Endothelial cell of coronary artery (primary cell): ENCODE measurements around the gene CA9. TPM values are rescaled to one million over a fixed set of nuclear protein-coding genes. Genes with fewer than 3 reads are reported as not detected.

Experiments
- total RNA-seq: library from RNA; depleted of rRNA; stranded (reverse); fragments of >200 nt; gene quantifications from 2 replicates; pipeline ENCODE4 v1.2.3, GENCODE V29; 2014

Gene CA9
- 0.19 TPM in 1 of 2 replicates, not detected in the other for total RNA-seq

GRCh38 chr9:35673132-35674024 lies at the start of gene CA9:
CA9 (plus strand) TSS chr9:35673928; CDS start chr9:35673960, 32 bp downstream.

GRCh38 chr9:35650341-35651158 lies 23.2 kb upstream of the CA9 start, which contains the start of gene SIT1:
SIT1 (minus strand) TSS chr9:35650931; CDS start chr9:35650853, 78 bp downstream.

GRCh38 chr9:35657546-35658136 lies 16.1 kb upstream of the CA9 start, which contains the start of gene RMRP:
RMRP (minus strand) TSS chr9:35658019.

GRCh38 chr9:35658137-35658967 lies 15.4 kb upstream of the CA9 start, which contains the start of gene CCDC107:
CCDC107 (plus strand) TSS chr9:35658292; CDS start chr9:35658380, 88 bp downstream.

GRCh38 chr9:35664531-35665470 lies 8.9 kb upstream of the CA9 start, which contains the start of gene ARHGEF39:
ARHGEF39 (minus strand) TSS chr9:35665195; CDS start chr9:35665169, 26 bp downstream.

GRCh38 chr9:35689542-35690293 lies 16.0 kb downstream of the CA9 start, which contains the start of gene TPM2:
TPM2 (minus strand) TSS chr9:35689925; CDS start chr9:35689817, 108 bp downstream.

Other genes starting within 250 kb of the CA9 start
- gene RUSC2, start 183.8 kb upstream of the CA9 start, total RNA-seq, result 10.3 and 19.7 TPM in 2 replicates
- gene TESK1, start 68.7 kb upstream of the CA9 start, total RNA-seq, result 4.0 and 8.4 TPM in 2 replicates
- not detected in 2 replicates for gene CD72, start 55.5 kb upstream of the CA9 start, total RNA-seq
- not detected in 2 replicates for gene SIT1, start 23.0 kb upstream of the CA9 start, total RNA-seq
- gene RMRP, start 15.9 kb upstream of the CA9 start, total RNA-seq, result 34,663 and 71,197 TPM in 2 replicates
- gene CCDC107, start 15.6 kb upstream of the CA9 start, total RNA-seq, result 8.9 and 13.7 TPM in 2 replicates
- 0.38 and 0.81 TPM in 2 replicates for gene ARHGEF39, start 8.7 kb upstream of the CA9 start, total RNA-seq
- 316 and 644 TPM in 2 replicates for gene TPM2, start 16.0 kb downstream of the CA9 start, total RNA-seq
- 315 and 441 TPM in 2 replicates for gene TLN1, start 58.3 kb downstream of the CA9 start, total RNA-seq
- gene CREB3, start 58.7 kb downstream of the CA9 start, total RNA-seq, result 51.5 and 52.2 TPM in 2 replicates
- 63.2 and 65.8 TPM in 2 replicates for gene GBA2, start 75.3 kb downstream of the CA9 start, total RNA-seq
- 8.5 and 10.8 TPM in 2 replicates for gene RGP1, start 75.4 kb downstream of the CA9 start, total RNA-seq
- 6.5 and 13.3 TPM in 2 replicates for gene MSMP, start 80.3 kb downstream of the CA9 start, total RNA-seq
- 6.2 and 14.1 TPM in 2 replicates for gene NPR2, start 117.7 kb downstream of the CA9 start, total RNA-seq
- gene SPAG8, start 138.3 kb downstream of the CA9 start, total RNA-seq, result 0.19 and 0.27 TPM in 2 replicates
- gene HINT2, start 141.1 kb downstream of the CA9 start, total RNA-seq, result 18.4 and 21.7 TPM in 2 replicates
- not detected in 2 replicates for gene FAM221B, start 154.8 kb downstream of the CA9 start, total RNA-seq
- 0.09 and 1.1 TPM in 2 replicates for gene TMEM8B, start 155.3 kb downstream of the CA9 start, total RNA-seq
- not detected in 2 replicates for gene OR13J1, start 196.5 kb downstream of the CA9 start, total RNA-seq
- 0.56 and 3.7 TPM in 2 replicates for gene HRCT1, start 232.3 kb downstream of the CA9 start, total RNA-seq
- gene SPAAR, start 235.6 kb downstream of the CA9 start, total RNA-seq, result 10.4 and 12.7 TPM in 2 replicates